Trophoblast cell (in vitro differentiated cells and primary cell): Measurements from ENCODE around the gene FAR1. TPM values are rescaled to one million over a fixed set of nuclear protein-coding genes. Genes with fewer than 3 reads are reported as not detected.
"Not testable (repeated sequence)": the region's sequence is repeated elsewhere in the genome, so short reads cannot be mapped to it uniquely, and the experiment has no call there.

ENCODE experiments used
- DNase-seq, 2 donors: peaks; one replicate each; pipeline ENCODE4 v3.0.0-alpha.2; 2016
- H2AFZ ChIP-seq: 2 replicates; pipeline ENCODE4 v1.6.1; 2013; ENCODE audit warnings: low read length, moderate library complexity, mild to moderate bottlenecking; ENCODE audit not compliant: insufficient read depth, poor library complexity
- H2AK5ac ChIP-seq: 2 replicates; pipeline ENCODE4 v1.6.1; 2013; ENCODE audit warnings: mild to moderate bottlenecking, low read length
- H2BK120ac ChIP-seq: 2 replicates; pipeline ENCODE4 v1.6.1; 2013; ENCODE audit warnings: low read length, mild to moderate bottlenecking, moderate library complexity; ENCODE audit not compliant: insufficient read depth, poor library complexity
- H2BK12ac ChIP-seq: 2 replicates; pipeline ENCODE4 v1.6.1; 2013; ENCODE audit warnings: mild to moderate bottlenecking, low read length, moderate library complexity
- H2BK5ac ChIP-seq: 2 replicates; pipeline ENCODE4 v1.6.1; 2013; ENCODE audit warnings: low read length, low read depth, moderate library complexity, mild to moderate bottlenecking; ENCODE audit not compliant: poor library complexity
- H3K14ac ChIP-seq: 2 replicates; pipeline ENCODE4 v1.6.1; 2013; ENCODE audit warnings: mild to moderate bottlenecking, low read length
- H3K18ac ChIP-seq: 2 replicates; pipeline ENCODE4 v1.6.1; 2013; ENCODE audit warnings: mild to moderate bottlenecking, low read length
- H3K23ac ChIP-seq: 2 replicates; pipeline ENCODE4 v1.6.1; 2013; ENCODE audit warnings: low read length
- H3K27ac ChIP-seq: 2 replicates; pipeline ENCODE4 v1.5.1; 2013; ENCODE audit warnings: low read depth, mild to moderate bottlenecking, inconsistent platforms, low read length, moderate library complexity
- H3K27me3 ChIP-seq: 2 replicates; pipeline ENCODE4 v1.6.1; 2013; ENCODE audit warnings: inconsistent platforms, mild to moderate bottlenecking, low read length, moderate library complexity; ENCODE audit not compliant: insufficient read depth
- H3K36me3 ChIP-seq, 2 experiments: 1 replicate in 1 of 2; 2 replicates in 1 of 2; pipeline ENCODE4 v1.6.1; 2013; ENCODE audit warnings: low read length in 2 of 2, mild to moderate bottlenecking in 2 of 2, moderate library complexity in 1 of 2; ENCODE audit not compliant: insufficient read depth in 2 of 2, control insufficient read depth in 1 of 2
- H3K4ac ChIP-seq: 2 replicates; pipeline ENCODE4 v1.6.1; 2013; ENCODE audit warnings: low read depth, mild to moderate bottlenecking, low read length, moderate library complexity
- H3K4me1 ChIP-seq, 2 experiments: 1 replicate in 1 of 2; 2 replicates in 1 of 2; pipeline ENCODE4 v1.6.1; 2013; ENCODE audit warnings: low read length in 2 of 2, mild to moderate bottlenecking in 2 of 2, moderate library complexity in 1 of 2; ENCODE audit not compliant: insufficient read depth in 2 of 2, control insufficient read depth in 1 of 2
- H3K4me2 ChIP-seq: 2 replicates; pipeline ENCODE4 v1.6.1; 2013; ENCODE audit warnings: inconsistent platforms, mild to moderate bottlenecking, low read length, moderate library complexity
- H3K4me3 ChIP-seq: 2 replicates; pipeline ENCODE4 v1.5.1; 2013; ENCODE audit warnings: mild to moderate bottlenecking, low read depth, low read length, inconsistent platforms
- H3K79me1 ChIP-seq: one replicate; pipeline ENCODE4 v1.6.1; 2013; ENCODE audit warnings: low read length
- H3K79me2 ChIP-seq: 2 replicates; pipeline ENCODE4 v1.6.1; 2013; ENCODE audit warnings: low read length, mild to moderate bottlenecking; ENCODE audit not compliant: control insufficient read depth, insufficient read depth, poor library complexity
- H3K9ac ChIP-seq: 2 replicates; pipeline ENCODE4 v1.6.1; 2013; ENCODE audit warnings: mild to moderate bottlenecking, low read length
- H3K9me3 ChIP-seq: 2 replicates; pipeline ENCODE4 v1.6.1; 2013; ENCODE audit warnings: low read depth, mild to moderate bottlenecking, control low read depth, inconsistent platforms, low read length; ENCODE audit not compliant: insufficient read depth
- H4K12ac ChIP-seq: 2 replicates; pipeline ENCODE4 v1.6.1; 2013; ENCODE audit warnings: low read depth, mild to moderate bottlenecking, low read length, moderate library complexity
- H4K8ac ChIP-seq: 2 replicates; pipeline ENCODE4 v1.6.1; 2013; ENCODE audit warnings: low read depth, mild to moderate bottlenecking, low read length, moderate library complexity
- H4K91ac ChIP-seq: one replicate; pipeline ENCODE4 v1.6.1; 2013; ENCODE audit warnings: low read depth, mild to moderate bottlenecking, low read length, moderate library complexity
- WGBS: extraction: QIAGEN DNeasy Blood & Tissue Kit; methylation state at CpG from one replicate; pipeline ENCODE4 v1.1.7; 2013; ENCODE audit warnings: missing lambda C conversion rate; ENCODE audit not compliant: insufficient read length, insufficient coverage; ENCODE audit errors: extremely low coverage; 5-methylcytosine and 5-hydroxymethylcytosine counted together
- polyA plus RNA-seq: library from polyadenylated mRNA; stranded (reverse); fragments of 200-250 nt; gene quantifications from 2 replicates; pipeline ENCODE4 v1.2.3, GENCODE V29; 2013

FAR1 gene, protein sequence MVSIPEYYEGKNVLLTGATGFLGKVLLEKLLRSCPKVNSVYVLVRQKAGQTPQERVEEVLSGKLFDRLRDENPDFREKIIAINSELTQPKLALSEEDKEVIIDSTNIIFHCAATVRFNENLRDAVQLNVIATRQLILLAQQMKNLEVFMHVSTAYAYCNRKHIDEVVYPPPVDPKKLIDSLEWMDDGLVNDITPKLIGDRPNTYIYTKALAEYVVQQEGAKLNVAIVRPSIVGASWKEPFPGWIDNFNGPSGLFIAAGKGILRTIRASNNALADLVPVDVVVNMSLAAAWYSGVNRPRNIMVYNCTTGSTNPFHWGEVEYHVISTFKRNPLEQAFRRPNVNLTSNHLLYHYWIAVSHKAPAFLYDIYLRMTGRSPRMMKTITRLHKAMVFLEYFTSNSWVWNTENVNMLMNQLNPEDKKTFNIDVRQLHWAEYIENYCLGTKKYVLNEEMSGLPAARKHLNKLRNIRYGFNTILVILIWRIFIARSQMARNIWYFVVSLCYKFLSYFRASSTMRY
- 25.0 and 26.7 TPM in 2 replicates for polyA plus RNA-seq

DNA sequence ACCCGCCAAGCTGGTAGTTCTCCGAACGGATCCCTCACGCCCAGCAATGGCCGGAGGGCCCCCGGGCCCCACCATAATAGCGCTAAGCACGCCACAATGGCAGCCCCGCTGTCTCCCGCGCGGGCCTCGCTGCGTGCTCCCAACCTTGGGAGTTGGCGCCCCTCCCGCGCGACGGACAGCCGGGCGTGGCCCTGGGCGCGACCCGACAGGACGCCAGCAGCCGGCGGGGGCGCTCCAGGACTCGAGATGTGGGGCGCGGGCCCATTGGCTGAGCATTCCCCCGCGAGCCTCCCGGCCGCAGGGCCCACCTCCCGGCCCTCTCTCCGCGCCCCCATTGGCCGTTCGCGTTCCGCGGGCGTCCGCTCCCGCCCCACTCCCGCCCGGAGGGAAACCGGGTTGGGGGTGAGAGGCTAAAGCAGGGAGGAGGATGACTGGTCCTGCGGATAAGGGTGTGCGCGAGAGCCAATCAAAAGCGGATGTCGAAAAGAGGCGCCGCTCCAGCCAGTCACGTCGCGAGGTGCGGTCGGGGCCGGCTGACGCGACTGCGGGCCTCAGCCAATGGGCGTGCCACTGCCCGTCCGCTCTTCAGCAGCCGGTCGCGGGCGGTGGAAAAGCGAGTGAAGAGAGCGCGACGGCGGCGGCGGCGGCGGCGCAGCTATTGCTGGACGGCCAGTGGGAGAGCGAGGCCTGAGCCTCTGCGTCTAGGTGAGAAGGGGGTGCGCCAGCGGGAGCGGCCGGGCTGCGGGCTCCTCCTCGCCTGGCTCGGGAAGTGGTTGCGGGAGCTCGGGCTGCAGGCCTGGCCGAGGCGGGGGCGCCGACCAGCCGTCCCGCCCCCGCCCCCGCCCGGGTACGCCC, at the start of gene FAR1:
FAR1 (plus strand) TSS at position 567 of the 855 bp plus-strand sequence. CDS start 26,098 bp downstream, outside the sequence.
- peak; percentile 99 for DNase-seq
- H3K9me3 ChIP-seq = no peaks in the 10 kb centered on the region
- no CpG with 5 or more reads among the region's 104 CpGs for WGBS
- peak within 1 kb of the TSS; percentile 18 for H3K27ac ChIP-seq
- no peak within 1 kb of the TSS for H2BK12ac ChIP-seq
- peak within 1 kb of the TSS; percentile 90 for H3K14ac ChIP-seq
- H4K91ac ChIP-seq = peak within 1 kb of the TSS; percentile 86
- peaks cover 4% of the 10 kb centered on the region in 2 experiments for H3K4me1 ChIP-seq
- H3K36me3 ChIP-seq = no peaks in the 10 kb centered on the region
- peak within 1 kb of the TSS; percentile 67 for H2BK5ac ChIP-seq
- H2BK120ac ChIP-seq = peak within 1 kb of the TSS; percentile 90
- peaks cover 15% of the 10 kb centered on the region for H3K79me2 ChIP-seq
- no peaks in the 10 kb centered on the region for H3K27me3 ChIP-seq
- peak within 1 kb of the TSS; percentile 87 for H3K9ac ChIP-seq
- peak within 1 kb of the TSS; percentile 82 for H3K4ac ChIP-seq
- H2AFZ ChIP-seq = peak within 1 kb of the TSS; percentile 98
- H4K8ac ChIP-seq = peak within 1 kb of the TSS; percentile 96
- H3K18ac ChIP-seq = peak within 1 kb of the TSS; percentile 82
- peak within 1 kb of the TSS; percentile 40 for H3K23ac ChIP-seq
- peaks cover 8% of the 10 kb centered on the region for H3K79me1 ChIP-seq
- peak within 1 kb of the TSS; percentile 92 for H3K4me3 ChIP-seq
- no peak within 1 kb of the TSS for H2AK5ac ChIP-seq
- peak within 1 kb of the TSS; percentile 84 for H3K4me2 ChIP-seq
- peak within 1 kb of the TSS; percentile 74 for H4K12ac ChIP-seq

DNA sequence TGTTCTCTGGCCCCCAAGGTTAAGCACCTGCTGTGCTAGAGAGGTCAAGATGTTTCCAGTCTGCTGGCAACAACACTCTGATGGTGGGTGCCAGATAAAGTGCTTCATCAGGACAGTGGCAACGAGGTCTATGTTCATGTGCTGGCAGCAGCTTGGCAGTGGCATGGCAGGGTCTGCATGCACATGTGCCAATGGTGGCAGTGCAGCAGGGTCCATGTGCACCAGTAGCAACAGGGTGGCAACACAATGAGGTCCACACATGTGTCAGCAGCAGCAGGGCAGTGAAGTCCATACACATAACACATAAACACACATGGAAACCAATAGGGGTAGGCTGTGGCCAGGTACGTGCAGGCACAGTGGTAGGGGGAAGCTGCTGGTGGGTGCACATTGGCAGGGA, 48.4 kb upstream of the FAR1 start:
- Histone ChIP-seq H2BK120ac (no peak overlapping the region), H3K79me2 (no peaks in the 10 kb centered on the region), H4K8ac (no peak overlapping the region), H3K14ac (no peak overlapping the region), H4K12ac (no peak overlapping the region), H4K91ac (no peak overlapping the region), H2AFZ (no peak overlapping the region), H3K9ac (no peak overlapping the region), H3K27ac (no peak overlapping the region), H3K9me3 (peaks cover 2% of the 10 kb centered on the region), H2AK5ac (no peak overlapping the region), H3K18ac (no peak overlapping the region), H2BK12ac (no peak overlapping the region), H3K4ac (no peak overlapping the region), H3K4me3 (no peak overlapping the region), H2BK5ac (no peak overlapping the region), H3K4me1 (no peaks in the 10 kb centered on the region), H3K36me3 (no peaks in the 10 kb centered on the region), H3K79me1 (no peaks in the 10 kb centered on the region), H3K23ac (no peak overlapping the region), H3K4me2 (no peak overlapping the region), H3K27me3 (no peaks in the 10 kb centered on the region)
- DNase-seq = no peak
- no CpG with 5 or more reads among the region's 2 CpGs for WGBS

DNA sequence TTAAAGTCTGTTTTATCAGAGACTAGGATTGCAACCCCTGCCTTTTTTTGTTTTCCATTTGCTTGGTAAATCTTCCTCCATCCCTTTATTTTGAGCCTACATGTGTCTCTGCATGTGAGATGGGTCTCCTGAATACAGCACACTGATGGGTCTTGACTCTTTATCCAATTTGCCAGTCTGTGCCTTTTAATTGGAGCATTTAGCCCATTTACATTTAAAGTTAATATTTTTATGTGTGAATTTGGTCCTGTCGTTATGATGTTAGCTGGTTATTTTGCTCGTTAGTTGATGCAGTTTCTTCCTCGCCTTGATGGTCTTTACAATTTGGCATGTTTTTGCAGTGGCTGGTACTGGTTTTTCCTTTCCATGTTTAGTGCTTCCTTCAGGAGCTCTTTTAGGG, 41.6 kb upstream of the FAR1 start:
- H3K4me1 ChIP-seq, H3K27ac ChIP-seq, H3K4ac ChIP-seq, H2AFZ ChIP-seq, H2BK12ac ChIP-seq, H3K9ac ChIP-seq, H3K9me3 ChIP-seq, H3K79me1 ChIP-seq, H3K4me2 ChIP-seq, H4K91ac ChIP-seq, H2BK5ac ChIP-seq, H4K12ac ChIP-seq, H3K27me3 ChIP-seq, H3K4me3 ChIP-seq, H2BK120ac ChIP-seq, H3K36me3 ChIP-seq, H2AK5ac ChIP-seq, H3K14ac ChIP-seq, H3K18ac ChIP-seq, H3K23ac ChIP-seq, DNase-seq, H4K8ac ChIP-seq, H3K79me2 ChIP-seq: not testable (repeated sequence)
- no CpG with 5 or more reads among the region's 3 CpGs for WGBS

DNA sequence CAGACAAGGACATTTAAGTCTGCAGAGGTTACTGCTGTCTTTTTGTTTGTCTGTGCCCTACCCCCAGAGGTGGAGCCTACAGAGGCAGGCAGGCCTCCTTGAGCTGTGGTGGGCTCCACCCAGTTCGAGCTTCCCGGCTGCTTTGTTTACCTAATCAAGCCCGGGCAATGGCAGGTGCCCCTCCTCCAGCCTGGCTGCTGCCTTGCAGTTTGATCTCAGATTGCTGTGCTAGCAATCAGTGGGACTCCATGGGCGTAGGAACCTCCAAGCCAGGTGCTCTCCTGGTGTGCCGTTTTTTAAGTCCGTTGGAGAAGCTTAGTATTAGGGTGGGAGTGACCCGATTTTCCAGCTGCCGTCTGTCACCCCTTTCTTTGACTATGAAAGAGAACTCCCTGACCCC, 39.8 kb upstream of the FAR1 start:
- WGBS = no CpG with 5 or more reads among the region's 8 CpGs
- not testable (repeated sequence) for H2BK12ac ChIP-seq, DNase-seq

More for the DNA sequence above, 39.8 kb upstream of the FAR1 start:
- not testable (repeated sequence) for H2BK120ac ChIP-seq, H3K4ac ChIP-seq, H2AK5ac ChIP-seq, H4K91ac ChIP-seq, H3K9ac ChIP-seq, H2AFZ ChIP-seq, H3K27ac ChIP-seq, H4K12ac ChIP-seq, H3K4me3 ChIP-seq, H3K79me2 ChIP-seq, H3K9me3 ChIP-seq, H3K27me3 ChIP-seq, H3K23ac ChIP-seq, H4K8ac ChIP-seq, H3K36me3 ChIP-seq, H3K79me1 ChIP-seq, H2BK5ac ChIP-seq, H3K18ac ChIP-seq, H3K4me2 ChIP-seq, H3K14ac ChIP-seq, H3K4me1 ChIP-seq
